K562 (cell line): ENCODE results near the gene GET4. TPM values are rescaled to one million over a fixed set of nuclear protein-coding genes. Genes with fewer than 3 reads are reported as not detected.

Experiments used
- CBX8 ChIP-seq: fragments of 200-600 bp; sonication (generic); IDR thresholded peaks from 2 replicates; pipeline ENCODE4 v1.6.1; 2012; ENCODE audit warnings: borderline replicate concordance, mixed run types, low read depth, mild to moderate bottlenecking, moderate library complexity, mixed read lengths, low read length, control low read depth, inconsistent platforms; ENCODE audit not compliant: poor library complexity, severe bottlenecking; ENCODE audit errors: extremely low read depth
- FIP1L1 ChIP-seq: fragments of 200-400 bp; formaldehyde crosslinking; IDR thresholded peaks from 2 replicates; pipeline ENCODE4 v1.6.1; 2018; ENCODE audit warnings: mild to moderate bottlenecking, low read depth, low read length; ENCODE audit not compliant: poor library complexity, severe bottlenecking
- MYBL2 ChIP-seq, 2 experiments: fragments of 450-650 bp in 1 of 2; sonication (generic) in 1 of 2; formaldehyde crosslinking in 1 of 2; IDR thresholded peaks; 2 replicates each; pipeline versions ENCODE4 v1.6.1 to v1.8.1; 2017 to 2022; ENCODE audit warnings: borderline replicate concordance in 1 of 2, inconsistent platforms in 1 of 2, low read depth in 1 of 2, mild to moderate bottlenecking in 1 of 2, missing genetic modification reagents in 1 of 2, moderate library complexity in 1 of 2
- ZNF668 ChIP-seq: fragments of 250-450 bp; sonication (Bioruptor Pico); IDR thresholded peaks from 2 replicates; pipeline ENCODE4 v1.8.0; 2022; ENCODE audit warnings: mild to moderate bottlenecking, inconsistent platforms
- polyA plus RNA-seq, 8 experiments: library from polyadenylated mRNA; depleted of rRNA in 4 of 8; stranded (reverse) in 5 of 8; unstranded in 3 of 8; fragments of >200 nt; fragmentation: Nextera tagmentation in 2 of 8; fragmentation: Illumina TruSeq in 1 of 8; extraction: Ambion mirVana in 2 of 8; extraction: Trizol in 1 of 8; gene quantifications; 2 replicates each; pipeline versions ENCODE4 v1.2.1 to v1.2.3, GENCODE V29; 2011 to 2014; ENCODE audit warnings: inconsistent platforms in 1 of 8, missing spikeins in 1 of 8
- total RNA-seq, 7 experiments: library from RNA; depleted of rRNA in 6 of 7; stranded (reverse); fragments of >200 nt in 6 of 7; fragmentation: Illumina TruSeq in 2 of 7; extraction: Trizol in 2 of 7; gene quantifications; 2 replicates each; pipeline versions ENCODE4 v1.2.1 to v1.2.3, GENCODE V29; 2011 to 2021; ENCODE audit warnings: low replicate concordance in 1 of 7
- TF ChIP-seq, protein P1 (sequence below), 2 experiments: fragments of 450-650 bp; IDR thresholded peaks; 2 replicates each; pipeline ENCODE4 v1.6.1; 2018; ENCODE audit warnings: mild to moderate bottlenecking in 2 of 2, low read depth in 1 of 2; ENCODE audit not compliant: partially characterized antibody in 2 of 2
- TF ChIP-seq, protein P2 (sequence below): fragments of 250-450 bp; sonication (Bioruptor Pico); IDR thresholded peaks from 2 replicates; pipeline ENCODE4 v1.8.0; 2022; ENCODE audit warnings: inconsistent platforms

GET4 gene
- total and polyA plus RNA-seq, 9 of the 15 experiments (the other 6 are each of a cell fraction or from before 2014, with no cell fraction given), result 0.99 to 122 (median 40.4) TPM

- TF ChIP-seq, protein P1, sequence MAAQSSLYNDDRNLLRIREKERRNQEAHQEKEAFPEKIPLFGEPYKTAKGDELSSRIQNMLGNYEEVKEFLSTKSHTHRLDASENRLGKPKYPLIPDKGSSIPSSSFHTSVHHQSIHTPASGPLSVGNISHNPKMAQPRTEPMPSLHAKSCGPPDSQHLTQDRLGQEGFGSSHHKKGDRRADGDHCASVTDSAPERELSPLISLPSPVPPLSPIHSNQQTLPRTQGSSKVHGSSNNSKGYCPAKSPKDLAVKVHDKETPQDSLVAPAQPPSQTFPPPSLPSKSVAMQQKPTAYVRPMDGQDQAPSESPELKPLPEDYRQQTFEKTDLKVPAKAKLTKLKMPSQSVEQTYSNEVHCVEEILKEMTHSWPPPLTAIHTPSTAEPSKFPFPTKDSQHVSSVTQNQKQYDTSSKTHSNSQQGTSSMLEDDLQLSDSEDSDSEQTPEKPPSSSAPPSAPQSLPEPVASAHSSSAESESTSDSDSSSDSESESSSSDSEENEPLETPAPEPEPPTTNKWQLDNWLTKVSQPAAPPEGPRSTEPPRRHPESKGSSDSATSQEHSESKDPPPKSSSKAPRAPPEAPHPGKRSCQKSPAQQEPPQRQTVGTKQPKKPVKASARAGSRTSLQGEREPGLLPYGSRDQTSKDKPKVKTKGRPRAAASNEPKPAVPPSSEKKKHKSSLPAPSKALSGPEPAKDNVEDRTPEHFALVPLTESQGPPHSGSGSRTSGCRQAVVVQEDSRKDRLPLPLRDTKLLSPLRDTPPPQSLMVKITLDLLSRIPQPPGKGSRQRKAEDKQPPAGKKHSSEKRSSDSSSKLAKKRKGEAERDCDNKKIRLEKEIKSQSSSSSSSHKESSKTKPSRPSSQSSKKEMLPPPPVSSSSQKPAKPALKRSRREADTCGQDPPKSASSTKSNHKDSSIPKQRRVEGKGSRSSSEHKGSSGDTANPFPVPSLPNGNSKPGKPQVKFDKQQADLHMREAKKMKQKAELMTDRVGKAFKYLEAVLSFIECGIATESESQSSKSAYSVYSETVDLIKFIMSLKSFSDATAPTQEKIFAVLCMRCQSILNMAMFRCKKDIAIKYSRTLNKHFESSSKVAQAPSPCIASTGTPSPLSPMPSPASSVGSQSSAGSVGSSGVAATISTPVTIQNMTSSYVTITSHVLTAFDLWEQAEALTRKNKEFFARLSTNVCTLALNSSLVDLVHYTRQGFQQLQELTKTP (IDR thresholded peaks at IDR 0.05; ENCODE audit: low read depth in 1 of 2, partially characterized antibody in 2 of 2), result no peak
- no peak for TF ChIP-seq FIP1L1
- no peak for TF ChIP-seq ZNF668
- no peak for TF ChIP-seq MYBL2 (IDR thresholded peaks at IDR 0.05; ENCODE audit: low read depth)
- TF ChIP-seq MYBL2 (CRISPR knock-in tag; IDR thresholded peaks at IDR 0.05; ENCODE audit: borderline replicate concordance), result no peak
- TF ChIP-seq, protein P2, sequence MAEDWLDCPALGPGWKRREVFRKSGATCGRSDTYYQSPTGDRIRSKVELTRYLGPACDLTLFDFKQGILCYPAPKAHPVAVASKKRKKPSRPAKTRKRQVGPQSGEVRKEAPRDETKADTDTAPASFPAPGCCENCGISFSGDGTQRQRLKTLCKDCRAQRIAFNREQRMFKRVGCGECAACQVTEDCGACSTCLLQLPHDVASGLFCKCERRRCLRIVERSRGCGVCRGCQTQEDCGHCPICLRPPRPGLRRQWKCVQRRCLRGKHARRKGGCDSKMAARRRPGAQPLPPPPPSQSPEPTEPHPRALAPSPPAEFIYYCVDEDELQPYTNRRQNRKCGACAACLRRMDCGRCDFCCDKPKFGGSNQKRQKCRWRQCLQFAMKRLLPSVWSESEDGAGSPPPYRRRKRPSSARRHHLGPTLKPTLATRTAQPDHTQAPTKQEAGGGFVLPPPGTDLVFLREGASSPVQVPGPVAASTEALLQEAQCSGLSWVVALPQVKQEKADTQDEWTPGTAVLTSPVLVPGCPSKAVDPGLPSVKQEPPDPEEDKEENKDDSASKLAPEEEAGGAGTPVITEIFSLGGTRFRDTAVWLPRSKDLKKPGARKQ, result no peak
- no peak for TF ChIP-seq CBX8
- TF ChIP-seq, all 486 proteins: peak for 0
Measured at GRCh38 chr7:832968-833424, 43.4 kb upstream of the GET4 start (continued).
